HepG2 (cell line): Measurements from ENCODE around the gene PSMG4. TPM values are rescaled to one million over a fixed set of nuclear protein-coding genes. Genes with fewer than 3 reads are reported as not detected.

ENCODE experiments used
- ATF7-NPFF ChIP-seq: sonication (generic); formaldehyde crosslinking; IDR thresholded peaks from 2 replicates; pipeline ENCODE4 v1.8.1; 2023; ENCODE audit warnings: mild to moderate bottlenecking, low read depth, missing genetic modification reagents, moderate library complexity
- FUBP1 ChIP-seq: sonication (generic); formaldehyde crosslinking; IDR thresholded peaks from 2 replicates; pipeline ENCODE4 v1.5.1; 2020; ENCODE audit warnings: missing genetic modification reagents, mild to moderate bottlenecking, borderline replicate concordance
- HOXA9 ChIP-seq: sonication (generic); formaldehyde crosslinking; IDR thresholded peaks from 2 replicates; pipeline ENCODE4 v1.8.1; 2022; ENCODE audit warnings: missing genetic modification reagents, mild to moderate bottlenecking, moderate library complexity, borderline replicate concordance
- IRF1 ChIP-seq: sonication (generic); formaldehyde crosslinking; IDR thresholded peaks from 2 replicates; pipeline ENCODE4 v1.4.0; 2020; ENCODE audit warnings: low read depth, mild to moderate bottlenecking, missing genetic modification reagents
- KLF13 ChIP-seq: sonication (generic); formaldehyde crosslinking; IDR thresholded peaks from 2 replicates; pipeline ENCODE4 v1.4.0; 2020; ENCODE audit warnings: mild to moderate bottlenecking, missing genetic modification reagents
- MATR3 ChIP-seq: sonication (generic); formaldehyde crosslinking; IDR thresholded peaks from 2 replicates; pipeline ENCODE4 v1.4.0; 2020; ENCODE audit warnings: missing genetic modification reagents
- MLLT10 ChIP-seq: sonication (generic); formaldehyde crosslinking; IDR thresholded peaks from 2 replicates; pipeline ENCODE4 v1.4.0; 2020; ENCODE audit warnings: missing genetic modification reagents
- PHF8 ChIP-seq: sonication (generic); formaldehyde crosslinking; IDR thresholded peaks from 2 replicates; pipeline ENCODE4 v1.5.0; 2020; ENCODE audit warnings: missing genetic modification reagents
- POLR2A ChIP-seq, 2 experiments: IDR thresholded peaks; 2 replicates each; pipeline ENCODE4 v1.6.1; 2011; ENCODE audit warnings: low read depth in 2 of 2, low read length in 2 of 2, mild to moderate bottlenecking in 1 of 2, moderate library complexity in 1 of 2; ENCODE audit not compliant: insufficient read depth in 1 of 2
- RFXANK ChIP-seq: IDR thresholded peaks from 2 replicates; pipeline ENCODE4 v1.6.1; 2016
- TRIM24 ChIP-seq: sonication (generic); formaldehyde crosslinking; IDR thresholded peaks from 2 replicates; pipeline ENCODE4 v1.8.0; 2022; ENCODE audit warnings: mild to moderate bottlenecking, missing genetic modification reagents
- ZBTB14 ChIP-seq: sonication (generic); formaldehyde crosslinking; IDR thresholded peaks from 2 replicates; pipeline ENCODE4 v1.4.0; 2020; ENCODE audit warnings: missing genetic modification reagents
- ZNF432 ChIP-seq: sonication (generic); formaldehyde crosslinking; IDR thresholded peaks from 2 replicates; pipeline ENCODE4 v1.5.0; 2020; ENCODE audit warnings: missing genetic modification reagents, mild to moderate bottlenecking, borderline replicate concordance
- ZNF446 ChIP-seq: sonication (generic); formaldehyde crosslinking; IDR thresholded peaks from 2 replicates; pipeline ENCODE4 v1.5.0; 2020; ENCODE audit warnings: mild to moderate bottlenecking, missing genetic modification reagents
- ZNF501 ChIP-seq: sonication (generic); formaldehyde crosslinking; IDR thresholded peaks from 2 replicates; pipeline ENCODE4 v1.5.1; 2020; ENCODE audit warnings: mild to moderate bottlenecking, moderate library complexity, missing genetic modification reagents
- ZNF547 ChIP-seq: sonication (generic); formaldehyde crosslinking; IDR thresholded peaks from 2 replicates; pipeline ENCODE4 v1.5.1; 2020; ENCODE audit warnings: mild to moderate bottlenecking, missing genetic modification reagents
- ZNF570 ChIP-seq: sonication (generic); formaldehyde crosslinking; IDR thresholded peaks from 2 replicates; pipeline ENCODE4 v1.4.0; 2020; ENCODE audit warnings: mild to moderate bottlenecking, missing genetic modification reagents, borderline replicate concordance
- ZNF574 ChIP-seq: sonication (generic); formaldehyde crosslinking; IDR thresholded peaks from 2 replicates; pipeline ENCODE4 v1.4.0; 2020; ENCODE audit warnings: missing genetic modification reagents
- ZNF768 ChIP-seq: sonication (generic); formaldehyde crosslinking; IDR thresholded peaks from 2 replicates; pipeline ENCODE4 v1.4.0; 2020; ENCODE audit warnings: missing genetic modification reagents
- ZSCAN9 ChIP-seq: IDR thresholded peaks from 2 replicates; pipeline ENCODE4 v1.6.1; 2016; ENCODE audit warnings: borderline replicate concordance
- polyA plus RNA-seq, 8 experiments: library from polyadenylated mRNA; depleted of rRNA in 3 of 8; stranded (reverse) in 7 of 8; unstranded in 1 of 8; fragments of >200 nt; fragmentation: Illumina TruSeq in 4 of 8; extraction: Trizol in 4 of 8; gene quantifications; 2 replicates each; pipeline versions ENCODE4 v1.2.1 to v1.2.3, GENCODE V29; 2011 to 2016; ENCODE audit warnings: low read depth in 4 of 8, missing spikeins in 1 of 8, mixed read lengths in 1 of 8; ENCODE audit not compliant: insufficient read depth in 1 of 8
- total RNA-seq, 5 experiments: library from RNA; depleted of rRNA; stranded (reverse); fragments of >200 nt; fragmentation: Illumina TruSeq; extraction: Trizol; gene quantifications; 2 replicates each; pipeline ENCODE4 v1.2.3, GENCODE V29; 2016; ENCODE audit warnings: low read depth in 1 of 5
- TF ChIP-seq, protein P1 (sequence below): IDR thresholded peaks from 2 replicates; pipeline ENCODE4 v1.6.1; 2012; ENCODE audit warnings: inconsistent platforms
- TF ChIP-seq, protein P2 (sequence below): IDR thresholded peaks from 2 replicates; pipeline ENCODE4 v1.6.1; 2012; ENCODE audit warnings: low read depth, low read length, improper control_type of control experiment

Gene PSMG4
- total and polyA plus RNA-seq, 2 of the 13 experiments (the other 11 are each of a cell fraction or from before 2014, with no cell fraction given): 28.5 to 32.8 TPM

DNA sequence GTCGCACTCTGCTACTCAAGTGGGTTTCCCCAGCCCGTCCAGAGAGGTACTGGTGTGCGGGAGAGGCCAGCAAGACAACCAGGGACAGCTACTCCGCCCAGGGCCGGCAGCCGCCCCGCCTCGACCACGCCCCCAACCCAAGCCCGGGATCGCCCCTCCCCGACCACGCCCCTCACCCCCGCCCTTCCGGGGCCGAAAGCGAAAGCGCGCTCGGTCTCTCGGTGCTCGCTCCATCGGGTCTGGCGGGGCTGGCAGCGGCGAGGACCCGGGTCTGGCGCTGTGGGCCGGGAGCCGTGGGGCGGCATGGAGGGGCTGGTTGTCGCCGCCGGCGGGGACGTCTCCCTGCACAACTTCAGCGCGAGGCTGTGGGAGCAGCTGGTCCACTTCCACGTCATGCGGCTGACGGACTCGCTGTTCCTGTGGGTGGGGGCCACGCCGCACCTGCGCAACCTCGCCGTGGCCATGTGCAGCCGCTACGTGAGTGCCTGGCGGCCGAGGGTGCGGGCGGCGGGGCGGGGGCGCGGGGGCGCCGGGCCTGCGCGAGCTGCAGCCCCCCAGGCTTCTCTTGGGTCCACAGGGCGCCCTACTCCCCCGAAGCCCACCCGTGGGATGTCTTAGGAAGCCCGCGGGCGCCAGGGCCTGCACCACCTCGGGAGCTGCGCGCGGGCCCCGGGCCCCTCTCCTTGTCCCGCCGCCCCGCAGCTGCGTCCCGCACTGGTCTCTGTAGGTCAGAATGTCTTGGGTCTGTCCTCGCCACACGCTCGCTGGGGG, at the start of gene PSMG4 (continued):
- TF ChIP-seq, protein P1, sequence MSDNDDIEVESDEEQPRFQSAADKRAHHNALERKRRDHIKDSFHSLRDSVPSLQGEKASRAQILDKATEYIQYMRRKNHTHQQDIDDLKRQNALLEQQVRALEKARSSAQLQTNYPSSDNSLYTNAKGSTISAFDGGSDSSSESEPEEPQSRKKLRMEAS: peak; percentile 97
- peak; percentile 71 for TF ChIP-seq ZNF768 (CRISPR knock-in tag)
- no peak for TF ChIP-seq TRIM24 (CRISPR knock-in tag)
- peak; percentile 96 for TF ChIP-seq ATF7-NPFF (CRISPR knock-in tag)
- peak; percentile 80 for TF ChIP-seq ZNF547 (CRISPR knock-in tag)
- no peak for TF ChIP-seq KLF13 (CRISPR knock-in tag)
- TF ChIP-seq MLLT10 (CRISPR knock-in tag): no peak
- TF ChIP-seq RFXANK (CRISPR knock-in tag): peak; percentile 88
- TF ChIP-seq FUBP1 (CRISPR knock-in tag): no peak
- 0 out of 2 replicates have a peak, but pooled peaks have one; percentile 89 for TF ChIP-seq ZNF570 (CRISPR knock-in tag)
- peak; percentile 34 for TF ChIP-seq ZNF501 (CRISPR knock-in tag)
- no peak for TF ChIP-seq MATR3 (CRISPR knock-in tag)
- peak; percentile 99 for TF ChIP-seq IRF1 (CRISPR knock-in tag)
- TF ChIP-seq ZBTB14 (CRISPR knock-in tag): peak; percentile 56
- peak; percentile 97 for TF ChIP-seq PHF8 (CRISPR knock-in tag)
- peak; percentile 79 to 89 for TF ChIP-seq POLR2A (IDR thresholded peaks at IDR 0.05; ENCODE audit: insufficient read depth in 1 of 2, low read depth in 2 of 2, low read length in 2 of 2)
- TF ChIP-seq ZSCAN9 (CRISPR knock-in tag): peak; percentile 94
- TF ChIP-seq, protein P2, sequence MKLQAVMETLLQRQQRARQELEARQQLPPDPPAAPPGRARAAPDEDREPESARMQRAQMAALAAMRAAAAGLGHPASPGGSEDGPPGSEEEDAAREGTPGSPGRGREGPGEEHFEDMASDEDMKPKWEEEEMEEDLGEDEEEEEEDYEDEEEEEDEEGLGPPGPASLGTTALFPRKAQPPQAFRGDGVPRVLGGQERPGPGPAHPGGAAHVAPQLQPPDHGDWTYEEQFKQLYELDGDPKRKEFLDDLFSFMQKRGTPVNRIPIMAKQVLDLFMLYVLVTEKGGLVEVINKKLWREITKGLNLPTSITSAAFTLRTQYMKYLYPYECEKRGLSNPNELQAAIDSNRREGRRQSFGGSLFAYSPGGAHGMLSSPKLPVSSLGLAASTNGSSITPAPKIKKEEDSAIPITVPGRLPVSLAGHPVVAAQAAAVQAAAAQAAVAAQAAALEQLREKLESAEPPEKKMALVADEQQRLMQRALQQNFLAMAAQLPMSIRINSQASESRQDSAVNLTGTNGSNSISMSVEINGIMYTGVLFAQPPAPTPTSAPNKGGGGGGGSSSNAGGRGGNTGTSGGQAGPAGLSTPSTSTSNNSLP: no peak
- TF ChIP-seq ZNF574 (CRISPR knock-in tag): peak; percentile 75; the same call in 1 of the 2 replicates
- no peak for TF ChIP-seq ZNF432
- TF ChIP-seq HOXA9 (CRISPR knock-in tag): peak; percentile 79; the same call in 1 of the 2 replicates
- TF ChIP-seq ZNF446 (CRISPR knock-in tag): peak; percentile 76; the same call in 1 of the 2 replicates
